Stimulated activated CD8-positive, alpha-beta memory T cell treated with anti-CD3 and anti-CD28 coated beads, Interleukin-12 subunit alpha, Interleukin-12 subunit beta, amount 100 ng/mL, for 24 hours (primary cell): ENCODE data around the gene CCNI.
"Not testable (repeated sequence)": the region's sequence is repeated elsewhere in the genome, so short reads cannot be mapped to it uniquely, and the experiment has no call there.

ENCODE experiments used
- DNase-seq: peaks from one replicate; pipeline ENCODE4 v3.0.0-alpha.2; 2020; ENCODE audit errors: extremely low read depth

CCNI gene

GRCh38 chr4:77075869-77076799, at the start of gene CCNI:
CCNI (minus strand) TSS chr4:77075989; CDS start chr4:77066362, 9,627 bp downstream.
- DNase-seq: peak; percentile 82

GRCh38 chr4:77124576-77124975, 48.8 kb upstream of the CCNI start:
- DNase-seq: no peak

- DNase-seq: no peak
Observed at GRCh38 chr4:77123411-77123810, 47.6 kb upstream of the CCNI start.

- DNase-seq: no peak
Observed at GRCh38 chr4:77122656-77123055, 46.9 kb upstream of the CCNI start.

- DNase-seq: no peak
Observed at GRCh38 chr4:77121736-77122240, 46.0 kb upstream of the CCNI start.

GRCh38 chr4:77120886-77121508, 45.2 kb upstream of the CCNI start:
- no peak for DNase-seq

- no peak for DNase-seq
Observed at GRCh38 chr4:77117721-77118120, 41.9 kb upstream of the CCNI start.

- no peak for DNase-seq
Observed at GRCh38 chr4:77113069-77113468, 37.3 kb upstream of the CCNI start.

- DNase-seq: no peak
Observed at GRCh38 chr4:77110730-77111129, 34.9 kb upstream of the CCNI start.

- DNase-seq: no peak
Observed at GRCh38 chr4:77104791-77105540, 29.2 kb upstream of the CCNI start.

- no peak for DNase-seq
Observed at GRCh38 chr4:77104388-77104787, 28.6 kb upstream of the CCNI start.

GRCh38 chr4:77100234-77100633, 24.4 kb upstream of the CCNI start:
- DNase-seq: no peak

GRCh38 chr4:77097611-77098010, 21.8 kb upstream of the CCNI start:
- no peak for DNase-seq

- peak; percentile 37 for DNase-seq
Observed at GRCh38 chr4:77095101-77095821, 19.5 kb upstream of the CCNI start.

- DNase-seq: no peak
Observed at GRCh38 chr4:77094496-77094895, 18.7 kb upstream of the CCNI start.

GRCh38 chr4:77093401-77093800, 17.6 kb upstream of the CCNI start:
- DNase-seq: no peak

- DNase-seq: no peak
Observed at GRCh38 chr4:77092975-77093374, 17.2 kb upstream of the CCNI start.

GRCh38 chr4:77089866-77090265, 14.1 kb upstream of the CCNI start:
- no peak for DNase-seq

GRCh38 chr4:77087027-77087426, 11.2 kb upstream of the CCNI start:
- not testable (repeated sequence) for DNase-seq

- DNase-seq: no peak
Observed at GRCh38 chr4:77084019-77084639, 8.3 kb upstream of the CCNI start.
